ENCODE data around the gene GET3. TPM values are rescaled to one million over a fixed set of nuclear protein-coding genes. Genes with fewer than 3 reads are reported as not detected.

The GET3 gene
- total and polyA plus RNA-seq, 4 experiments from 2014 or later: 30.8 to 114 (median 47.6) TPM

DNA sequence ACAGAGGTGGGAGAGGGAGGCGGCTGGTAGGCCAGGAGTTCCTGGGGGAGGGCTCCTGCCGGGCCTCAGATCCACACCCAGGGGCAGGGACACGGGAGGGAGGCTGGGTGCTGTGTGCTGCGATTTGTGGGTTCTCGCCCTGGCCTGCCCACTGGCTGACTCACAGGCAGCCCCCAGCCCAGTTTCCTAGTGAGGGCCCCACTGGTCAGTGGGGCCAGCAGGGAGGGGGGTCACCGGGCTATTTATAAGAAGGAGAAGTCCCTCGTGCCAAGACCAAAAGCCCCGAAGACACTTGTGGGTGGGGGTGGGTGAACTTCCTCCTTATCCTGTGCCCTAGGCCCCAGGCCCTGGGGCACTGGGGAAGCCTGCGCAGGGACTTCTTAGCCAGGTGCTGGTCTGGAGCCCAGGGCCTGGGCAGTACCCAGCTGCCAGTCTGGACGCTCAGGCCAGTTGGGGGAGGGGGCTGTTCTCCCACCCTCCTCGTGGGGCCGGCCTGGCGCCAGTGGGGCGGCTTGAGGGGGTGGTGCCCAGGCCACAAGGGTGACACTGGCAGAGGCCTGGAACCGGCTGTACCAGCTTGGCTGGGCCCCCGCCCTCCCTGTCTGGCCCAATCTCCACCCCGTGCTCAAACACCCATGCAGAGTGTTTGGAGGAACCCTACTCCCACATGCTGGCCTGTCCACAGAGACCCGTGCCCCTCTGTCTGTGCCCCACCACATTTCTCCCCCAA lies 49.0 kb downstream of the GET3 start:
- no peaks in the 10 kb centered on the region for H3K9me3 ChIP-seq (ENCODE audit: control insufficient read depth in 1 of 2, low read length in 2 of 2)
- H3K36me3 Mint-ChIP-seq: peaks cover 0 to 11% of the 10 kb centered on the region in 2 donors
- H3K36me3 ChIP-seq (ENCODE audit: insufficient read depth, low read length): no peaks in the 10 kb centered on the region
- H3K4me3 ChIP-seq (ENCODE audit: low read length in 2 of 2): no peak overlapping the region
- H3K27me3 Mint-ChIP-seq: no peaks in the 10 kb centered on the region
- H3K27ac ChIP-seq (ENCODE audit: low read depth, low read length): peak overlapping the region; percentile 99
- intact Hi-C loops (cut with micrococcal nuclease): no loop called here
- peaks cover 75% of the 10 kb centered on the region for H3K4me1 ChIP-seq (ENCODE audit: insufficient read depth, low read length)
- CTCF ChIA-PET (ENCODE audit: partially characterized antibody): interaction anchor here (0.7 to 3.2 kb wide), 4 partner anchors 8 to 10 kb away, joined by 3 to 14 read pairs (median 4); no protein-coding TSS in a partner anchor
- H3K9me3 Mint-ChIP-seq: peaks cover 0 to 3% (median 0%) of the 10 kb centered on the region in 8 donors
- peak overlapping the region in 6 of 7 donors; percentile 29 to 99 (median 66) for H3K27ac Mint-ChIP-seq
- POLR2A ChIA-PET (ENCODE audit: partially characterized antibody): interaction anchor here (1.1 to 20.0 kb wide), 3 partner anchors 10 to 68 kb away, joined by 3 to 1162 read pairs (median 13); partner anchors contain the start of gene HOOK2
- DNase-seq: peak in 1 of 5 donors; percentile 54
- peak overlapping the region in 2 of 8 donors; percentile 12 to 33 for H3K4me3 Mint-ChIP-seq
- no peaks in the 10 kb centered on the region for H3K27me3 ChIP-seq (ENCODE audit: insufficient read depth, low read length)
- peaks cover 22 to 41% (median 31%) of the 10 kb centered on the region in 4 donors for H3K4me1 Mint-ChIP-seq

DNA sequence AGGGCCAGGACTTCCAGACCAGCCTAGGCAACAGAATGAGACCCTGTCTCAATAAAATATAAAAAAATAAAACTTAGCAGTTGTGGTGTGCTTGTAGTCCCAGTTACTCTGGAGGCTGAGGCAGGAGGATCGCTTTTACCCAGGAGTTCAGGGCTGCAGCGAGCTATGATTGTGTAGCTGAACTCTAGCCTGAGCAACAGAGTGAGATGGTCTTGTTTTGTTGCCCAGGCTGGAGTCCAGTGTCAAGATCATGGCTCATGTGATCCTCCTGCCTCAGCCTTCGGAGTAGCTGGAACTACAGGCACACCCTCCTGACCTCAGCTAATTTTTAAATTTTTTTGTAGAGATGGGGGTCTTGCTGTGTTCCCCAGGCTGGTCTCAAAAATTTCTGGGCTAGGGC lies 49.7 kb downstream of the GET3 start:
- Mint-ChIP-seq H3K36me3 (peaks cover 0 to 15% of the 10 kb centered on the region in 2 donors), H3K27ac (peak overlapping the region in 6 of 7 donors; percentile 46 to 99 (median 82)), H3K27me3 (no peaks in the 10 kb centered on the region), H3K9me3 (peaks cover 0 to 9% (median 0%) of the 10 kb centered on the region in 8 donors), H3K4me3 (no peak overlapping the region), H3K4me1 (peaks cover 17 to 35% (median 26%) of the 10 kb centered on the region in 4 donors)
- H3K4me1 ChIP-seq (ENCODE audit: insufficient read depth, low read length): peaks cover 69% of the 10 kb centered on the region
- peak overlapping the region; percentile 99 for H3K27ac ChIP-seq (ENCODE audit: low read depth, low read length)
- no peaks in the 10 kb centered on the region for H3K36me3 ChIP-seq (ENCODE audit: insufficient read depth, low read length)
- ChIA-PET POLR2A (ENCODE audit: partially characterized antibody) (interaction anchor here (2.3 to 20.0 kb wide), 2 partner anchors 10 to 11 kb away, joined by 13 to 1162 read pairs; partner anchors contain the start of gene HOOK2), CTCF (ENCODE audit: partially characterized antibody) (interaction anchor here (0.7 to 3.2 kb wide), 2 partner anchors 9 kb away, joined by 3 to 14 read pairs; no protein-coding TSS in a partner anchor)
- intact Hi-C loops (cut with micrococcal nuclease): no loop called here
- DNase-seq: no peak
- no peaks in the 10 kb centered on the region for H3K27me3 ChIP-seq (ENCODE audit: insufficient read depth, low read length)
- no peaks in the 10 kb centered on the region for H3K9me3 ChIP-seq (ENCODE audit: control insufficient read depth in 1 of 2, low read length in 2 of 2)
- no peak overlapping the region for H3K4me3 ChIP-seq (ENCODE audit: low read length in 2 of 2)

DNA sequence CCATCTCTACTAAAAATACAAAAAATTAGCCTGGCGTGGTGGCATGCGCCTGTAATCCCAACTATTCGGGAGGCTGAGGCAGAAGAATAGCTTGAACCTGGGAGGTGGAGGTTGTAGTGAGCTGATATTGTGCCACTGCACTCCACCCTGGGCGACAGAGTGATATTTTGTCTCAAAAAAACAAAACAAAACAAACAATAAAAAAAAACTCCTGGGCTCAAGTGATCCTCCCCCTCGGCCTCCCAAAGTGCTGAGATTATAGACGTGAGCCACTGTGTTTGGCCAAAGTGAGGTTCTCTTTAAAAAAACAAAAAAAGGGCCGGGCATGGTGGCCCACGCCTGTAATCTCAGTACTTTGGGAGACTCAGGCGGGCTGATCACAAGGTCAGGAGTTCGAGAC lies 50.2 kb downstream of the GET3 start:
- Histone ChIP-seq H3K36me3 (ENCODE audit: insufficient read depth, low read length) (no peaks in the 10 kb centered on the region), H3K9me3 (ENCODE audit: control insufficient read depth in 1 of 2, low read length in 2 of 2) (no peaks in the 10 kb centered on the region), H3K27me3 (ENCODE audit: insufficient read depth, low read length) (no peaks in the 10 kb centered on the region), H3K27ac (ENCODE audit: low read depth, low read length) (peak overlapping the region; percentile 100), H3K4me3 (ENCODE audit: low read length in 2 of 2) (no peak overlapping the region), H3K4me1 (ENCODE audit: insufficient read depth, low read length) (peaks cover 68% of the 10 kb centered on the region)
- Mint-ChIP-seq H3K9me3 (peaks cover 0 to 12% (median 0%) of the 10 kb centered on the region in 8 donors), H3K4me3 (no peak overlapping the region), H3K4me1 (peaks cover 14 to 31% (median 22%) of the 10 kb centered on the region in 4 donors), H3K36me3 (peaks cover 0 to 13% of the 10 kb centered on the region in 2 donors), H3K27me3 (no peaks in the 10 kb centered on the region), H3K27ac (peak overlapping the region in 6 of 7 donors; percentile 46 to 100 (median 99))
- POLR2A ChIA-PET (ENCODE audit: partially characterized antibody): interaction anchor here (2.3 to 20.0 kb wide), 3 partner anchors 10 to 15 kb away, joined by 8 to 1162 read pairs (median 13); partner anchors contain the start of genes HOOK2, PRDX2 and THSD8
- CTCF ChIA-PET (ENCODE audit: partially characterized antibody): interaction anchor here (0.6 to 3.2 kb wide), 2 partner anchors 9 to 10 kb away, joined by 4 to 14 read pairs; no protein-coding TSS in a partner anchor
- no peak for DNase-seq
- intact Hi-C loops (cut with micrococcal nuclease): no loop called here

DNA sequence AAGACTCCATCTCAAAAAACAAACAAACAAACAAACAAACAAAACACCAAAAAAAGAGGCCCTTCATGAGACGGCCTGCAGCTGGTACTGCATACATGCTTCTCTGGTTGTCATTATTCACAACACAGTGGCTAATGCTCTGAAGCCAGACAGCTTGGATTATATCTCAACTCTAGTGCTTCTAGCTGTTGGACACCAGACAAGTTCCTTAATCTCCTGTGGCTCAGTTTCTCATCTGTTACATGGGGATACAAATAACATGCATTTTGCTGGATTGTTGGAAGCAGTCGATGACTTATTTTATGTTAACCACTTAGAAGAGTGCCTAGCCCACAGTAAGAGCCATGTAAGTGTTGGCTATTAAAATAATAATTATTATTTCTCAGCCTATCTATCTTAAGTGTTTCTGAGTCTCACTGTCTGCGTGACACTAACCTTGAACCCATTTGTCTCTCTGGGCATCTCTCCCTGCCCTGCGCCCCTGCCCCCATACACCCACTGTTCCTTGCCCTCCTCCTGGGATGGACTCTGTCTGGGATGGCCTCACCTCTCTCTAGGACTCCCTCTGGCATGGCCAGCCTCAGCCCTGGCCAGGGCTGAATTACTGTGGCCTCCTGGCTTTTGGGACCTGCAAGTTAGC lies 50.9 kb downstream of the GET3 start:
- Mint-ChIP-seq H3K27me3 (no peaks in the 10 kb centered on the region), H3K27ac (peak overlapping the region in 6 of 7 donors; percentile 98 to 100 (median 99)), H3K4me1 (peaks cover 14 to 31% (median 22%) of the 10 kb centered on the region in 4 donors), H3K4me3 (peak overlapping the region in 7 of 8 donors; percentile 9 to 90 (median 50)), H3K9me3 (peaks cover 0 to 18% (median 0%) of the 10 kb centered on the region in 8 donors), H3K36me3 (peaks cover 3 to 18% of the 10 kb centered on the region in 2 donors)
- Histone ChIP-seq H3K27ac (ENCODE audit: low read depth, low read length) (peak overlapping the region; percentile 100), H3K4me3 (ENCODE audit: low read length in 2 of 2) (no peak overlapping the region), H3K36me3 (ENCODE audit: insufficient read depth, low read length) (no peaks in the 10 kb centered on the region), H3K4me1 (ENCODE audit: insufficient read depth, low read length) (peaks cover 62% of the 10 kb centered on the region), H3K27me3 (ENCODE audit: insufficient read depth, low read length) (no peaks in the 10 kb centered on the region), H3K9me3 (ENCODE audit: control insufficient read depth in 1 of 2, low read length in 2 of 2) (no peaks in the 10 kb centered on the region)
- intact Hi-C loops (cut with micrococcal nuclease): no loop called here
- ChIA-PET CTCF (ENCODE audit: partially characterized antibody) (interaction anchor here (0.6 to 3.2 kb wide), 3 partner anchors 9 to 28 kb away, joined by 3 to 14 read pairs (median 4); no protein-coding TSS in a partner anchor), POLR2A (ENCODE audit: partially characterized antibody) (interaction anchor here (1.3 to 20.0 kb wide), 4 partner anchors 9 to 65 kb away, joined by 3 to 1162 read pairs (median 10); partner anchors contain the start of genes HOOK2, PRDX2, THSD8 and TNPO2)
- DNase-seq: no peak

DNA sequence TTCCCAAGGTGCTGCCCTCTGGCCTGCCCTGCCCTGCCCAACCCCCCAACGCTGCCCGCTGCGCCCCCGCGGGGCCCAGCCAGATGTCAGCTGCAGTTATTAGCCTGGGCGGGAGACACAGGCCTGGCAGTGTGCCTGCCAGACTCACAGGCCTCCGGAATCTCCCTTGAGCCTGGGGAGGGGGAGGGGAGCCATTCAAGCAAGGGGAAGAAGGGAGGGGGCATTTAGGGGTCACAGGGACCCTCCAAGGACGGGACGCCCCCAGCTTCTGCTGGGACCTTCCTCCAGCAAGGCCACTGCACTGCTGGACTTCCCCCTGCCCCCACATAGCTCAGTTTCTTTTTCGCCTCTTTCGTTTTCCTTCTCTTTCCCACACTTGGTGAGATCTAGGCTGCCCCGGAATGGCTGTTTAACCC lies 51.4 kb downstream of the GET3 start:
- ChIA-PET POLR2A (ENCODE audit: partially characterized antibody) (interaction anchor here (1.1 to 20.0 kb wide), 5 partner anchors 8 to 65 kb away, joined by 3 to 1162 read pairs (median 8); partner anchors contain the start of genes GET3, HOOK2, PRDX2 and THSD8), CTCF (ENCODE audit: partially characterized antibody) (interaction anchor here (1.6 to 3.2 kb wide), 2 partner anchors 11 to 29 kb away, joined by 3 to 14 read pairs; no protein-coding TSS in a partner anchor)
- Mint-ChIP-seq H3K9me3 (peaks cover 0 to 21% (median 0%) of the 10 kb centered on the region in 8 donors), H3K4me1 (peaks cover 11 to 34% (median 18%) of the 10 kb centered on the region in 4 donors), H3K27ac (peak overlapping the region in 6 of 7 donors; percentile 98 to 100 (median 99)), H3K4me3 (peak overlapping the region; percentile 27 to 90 (median 81)), H3K36me3 (peaks cover 4 to 21% of the 10 kb centered on the region in 2 donors), H3K27me3 (no peaks in the 10 kb centered on the region)
- peak in 3 of 5 donors; percentile 39 to 84 (median 46) for DNase-seq
- peak overlapping the region in 1 of 2 donors; percentile 27 for H3K4me3 ChIP-seq (ENCODE audit: low read length in 2 of 2)
- intact Hi-C loops (cut with micrococcal nuclease): no loop called here
- peaks cover 56% of the 10 kb centered on the region for H3K4me1 ChIP-seq (ENCODE audit: insufficient read depth, low read length)
- H3K9me3 ChIP-seq (ENCODE audit: control insufficient read depth in 1 of 2, low read length in 2 of 2): no peaks in the 10 kb centered on the region
- H3K27ac ChIP-seq (ENCODE audit: low read depth, low read length): peak overlapping the region; percentile 100
- no peaks in the 10 kb centered on the region for H3K36me3 ChIP-seq (ENCODE audit: insufficient read depth, low read length)
- no peaks in the 10 kb centered on the region for H3K27me3 ChIP-seq (ENCODE audit: insufficient read depth, low read length)

DNA sequence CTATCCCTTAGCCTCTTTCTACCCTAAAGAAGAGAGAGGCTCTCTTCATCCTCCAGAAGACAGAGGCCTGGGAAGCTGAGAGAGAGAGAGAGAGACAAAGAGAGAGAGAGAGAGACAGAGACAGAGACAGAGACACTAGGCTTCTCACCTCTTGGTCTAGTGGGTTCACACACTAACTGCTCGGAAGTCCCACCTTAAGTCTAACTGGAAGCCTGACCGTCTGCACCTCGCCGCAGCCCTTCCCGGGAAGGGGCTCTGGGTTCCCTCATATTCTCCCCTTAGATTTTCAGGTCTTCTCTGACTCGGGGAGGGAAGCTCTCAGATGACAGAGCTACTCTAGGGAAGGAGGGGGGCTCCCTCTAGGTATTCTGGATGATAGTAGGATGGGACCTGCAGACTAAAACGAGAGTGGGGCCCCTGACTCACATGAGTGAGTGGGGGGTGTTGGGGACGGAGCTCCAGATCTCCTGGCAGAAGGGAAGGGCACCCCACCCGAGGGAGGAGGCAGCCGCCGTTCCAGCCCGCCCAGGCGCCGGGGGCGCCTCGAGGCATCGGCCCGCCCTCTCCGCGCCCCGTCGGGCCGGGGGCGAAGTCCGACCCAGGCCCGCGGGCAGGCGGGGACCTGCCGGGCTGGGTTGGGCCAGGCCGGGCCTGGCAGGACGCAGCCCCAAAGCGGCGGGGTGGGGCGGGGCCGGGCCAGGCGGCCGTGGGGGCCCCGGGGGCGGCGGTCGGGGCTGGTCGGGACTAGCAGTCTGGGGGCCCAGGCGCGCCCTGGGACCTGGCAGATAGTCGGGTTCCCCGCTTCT lies 52.0 kb downstream of the GET3 start:
- intact Hi-C loops (cut with micrococcal nuclease): no loop called here
- peaks cover 4 to 21% of the 10 kb centered on the region in 2 donors for H3K36me3 Mint-ChIP-seq
- Histone ChIP-seq H3K27ac (ENCODE audit: low read depth, low read length) (peak overlapping the region; percentile 100), H3K4me1 (ENCODE audit: insufficient read depth, low read length) (peaks cover 55% of the 10 kb centered on the region), H3K9me3 (ENCODE audit: control insufficient read depth in 1 of 2, low read length in 2 of 2) (no peaks in the 10 kb centered on the region), H3K27me3 (ENCODE audit: insufficient read depth, low read length) (no peaks in the 10 kb centered on the region), H3K4me3 (ENCODE audit: low read length in 2 of 2) (peak overlapping the region in 1 of 2 donors; percentile 100), H3K36me3 (ENCODE audit: insufficient read depth, low read length) (no peaks in the 10 kb centered on the region)
- H3K4me1 Mint-ChIP-seq: peaks cover 14 to 39% (median 22%) of the 10 kb centered on the region in 4 donors
- DNase-seq: peak in 2 of 5 donors; percentile 25 to 73
- peak overlapping the region in 6 of 7 donors; percentile 98 to 100 (median 100) for H3K27ac Mint-ChIP-seq
- no peaks in the 10 kb centered on the region for H3K27me3 Mint-ChIP-seq
- H3K4me3 Mint-ChIP-seq: peak overlapping the region; percentile 70 to 98 (median 84)
- POLR2A ChIA-PET (ENCODE audit: partially characterized antibody): interaction anchor here (1.1 to 20.0 kb wide), 4 partner anchors 13 to 66 kb away, joined by 3 to 1162 read pairs (median 6); partner anchors contain the start of genes GET3, HOOK2, PRDX2 and THSD8
- CTCF ChIA-PET (ENCODE audit: partially characterized antibody): interaction anchor here (1.6 to 3.2 kb wide), 2 partner anchors 11 to 29 kb away, joined by 3 to 14 read pairs; no protein-coding TSS in a partner anchor
- H3K9me3 Mint-ChIP-seq: peaks cover 0 to 21% (median 0%) of the 10 kb centered on the region in 8 donors

Data from CD4-positive, alpha-beta memory T cell (primary cell).